ENCODE measurements around the gene C1QA. TPM values are rescaled to one million over a fixed set of nuclear protein-coding genes. Genes with fewer than 3 reads are reported as not detected.

The C1QA gene
- total and polyA plus RNA-seq, 2 of the 4 experiments (the other 2 are of a cell fraction): not detected

DNA sequence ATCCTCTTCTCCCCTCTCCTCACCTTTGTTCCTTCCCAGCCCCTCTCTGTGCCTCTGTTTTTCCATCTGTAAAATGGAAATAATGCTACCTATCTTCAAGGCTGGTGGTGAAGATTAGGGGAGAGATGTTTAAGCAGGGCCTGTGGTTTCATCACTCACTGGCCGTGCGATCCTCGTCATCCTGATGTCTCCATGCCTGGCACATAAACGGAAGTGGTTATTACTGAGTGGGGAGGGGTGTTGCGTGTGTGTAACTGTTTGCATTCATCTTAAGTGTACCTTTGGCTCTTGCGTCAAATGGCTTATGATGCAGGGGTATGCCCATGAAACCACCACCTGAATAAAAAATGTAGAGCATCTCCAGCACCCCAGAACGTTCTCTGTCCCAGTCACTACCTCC is 17.2 kb upstream of the C1QA start:
- ChIA-PET CTCF (no interaction called here), POLR2A (ENCODE audit: unreplicated experiment) (no interaction called here)
- WGBS, 2 experiments (ENCODE audit: extremely low coverage in 2 of 2, insufficient read length in 1 of 2): 81% methylated on average over 3 of the region's 7 CpGs; no CpG with 5 or more reads in 1 of the 2 experiments
- Histone ChIP-seq H2AFZ (replicated peaks; ENCODE audit: low read length, poor library complexity) (no peak overlapping the region), H2BK20ac (ENCODE audit: low read depth, low read length) (no peak overlapping the region), H2AK9ac (replicated peaks; ENCODE audit: low read depth, low read length, poor library complexity) (no peak overlapping the region), H3K27ac (ENCODE audit: insufficient read depth, low read length) (no peak overlapping the region), H3K79me1 (ENCODE audit: low read depth in 1 of 2, low read length in 2 of 2) (no peaks in the 10 kb centered on the region), H3K18ac (ENCODE audit: low read depth, low read length) (no peak overlapping the region), H3K9me3 (ENCODE audit: control insufficient read depth, insufficient read depth, low read length) (no peaks in the 10 kb centered on the region), H3K27me3 (ENCODE audit: control insufficient read depth, insufficient read depth, low read length) (peaks cover 59% of the 10 kb centered on the region), H3K4me1 (ENCODE audit: control insufficient read depth, insufficient read depth, low read length) (no peaks in the 10 kb centered on the region), H4K8ac (ENCODE audit: low read depth in 2 of 2, low read length in 2 of 2) (no peak overlapping the region), H3K56ac (ENCODE audit: extremely low read depth, insufficient read depth, low read length) (no peak overlapping the region), H3K4me3 (ENCODE audit: insufficient read depth, low read depth, low read length) (no peak overlapping the region), H3K4me2 (ENCODE audit: low read depth, low read length) (no peak overlapping the region), H4K5ac (ENCODE audit: low read depth, low read length) (no peak overlapping the region), H3K9me1 (ENCODE audit: insufficient read depth, low read length) (no peaks in the 10 kb centered on the region; the same call in 1 of the 2 replicates), H3K4ac (ENCODE audit: low read depth, low read length) (no peak overlapping the region), H3K14ac (replicated peaks; ENCODE audit: low read depth, low read length) (no peak overlapping the region), H2BK15ac (ENCODE audit: low read depth, low read length) (no peak overlapping the region), H4K91ac (ENCODE audit: insufficient read depth, low read depth, low read length) (no peak overlapping the region), H4K20me1 (ENCODE audit: insufficient read depth, low read length) (no peaks in the 10 kb centered on the region; the same call in 1 of the 2 replicates), H3K23ac (ENCODE audit: low read depth, low read length) (no peak overlapping the region), H2AK5ac (ENCODE audit: low read depth, low read length) (no peak overlapping the region), H2BK120ac (ENCODE audit: low read depth, low read length) (no peak overlapping the region), H3K9ac (ENCODE audit: low read depth, low read length) (no peak overlapping the region), H2BK5ac (ENCODE audit: low read depth, low read length, poor library complexity, severe bottlenecking) (no peak overlapping the region), H3K36me3 (ENCODE audit: control insufficient read depth, insufficient read depth, low read length) (no peaks in the 10 kb centered on the region)
- DNase-seq (no peak), ATAC-seq (ENCODE audit: low read depth) (no peak)
- in situ Hi-C loops (cut with MboI; ENCODE audit: low sequenced_read_pairs): no loop called here
- BruUV-seq (replicated peaks): no TSS peak
- intact Hi-C loops (cut with micrococcal nuclease): no loop called here
- dilution Hi-C loops (cut with HindIII; ENCODE audit: low sequenced_read_pairs, unreplicated experiment): no loop called here
- TF ChIP-seq MAZ (IDR thresholded peaks at IDR 0.05; ENCODE audit: borderline replicate concordance, low read depth, low read length) (no peak), BHLHE40 (IDR thresholded peaks at IDR 0.05; ENCODE audit: low read depth, low read length) (no peak), NFE2L2 (IDR thresholded peaks at IDR 0.05; ENCODE audit: low read depth, low read length) (no peak), CHD1 (IDR thresholded peaks at IDR 0.05; ENCODE audit: low read depth, low read length) (no peak), SMC3 (IDR thresholded peaks at IDR 0.05; ENCODE audit: low read depth, low read length) (no peak), MAFK (IDR thresholded peaks at IDR 0.05; ENCODE audit: low read depth, low read length) (no peak), CEBPB (IDR thresholded peaks at IDR 0.05; ENCODE audit: low read depth, low read length) (no peak), RCOR1 (IDR thresholded peaks at IDR 0.05; ENCODE audit: insufficient replicate concordance, low read length) (no peak), CTCF (conservative IDR thresholded peaks at IDR 0.05; ENCODE audit: low read depth, low read length) (no peak), USF2 (IDR thresholded peaks at IDR 0.05; ENCODE audit: low read depth, low read length) (no peak), POLR2A (IDR thresholded peaks at IDR 0.05; ENCODE audit: low read depth, low read length) (no peak), RAD21 (IDR thresholded peaks at IDR 0.05; ENCODE audit: low read length) (no peak), FOS (IDR thresholded peaks at IDR 0.05; ENCODE audit: low read depth, low read length) (no peak), ELK1 (IDR thresholded peaks at IDR 0.05; ENCODE audit: borderline replicate concordance, low read depth, low read length) (no peak)

All from IMR-90 (cell line).